Endothelial cell of umbilical vein (primary cell): ENCODE results near the gene HCFC2. TPM values are rescaled to one million over a fixed set of nuclear protein-coding genes. Genes with fewer than 3 reads are reported as not detected.
A peak's percentile ranks its signal among the peaks of the same experiment; 100 is the strongest.

Experiments used
- BruUV-seq: library from RNA; stranded (reverse); fragments of 400-500 nt; replicated peaks from 2 replicates; lab custom pipeline; 2021; lab: Mats Ljungman, UMichigan
- CTCF ChIA-PET: fragments of 300-600, 350-600 bp; sonication (Branson Sonifier 250); formaldehyde crosslinking; loops from one replicate; lab custom pipeline; 2021; ENCODE audit warnings: antibody characterized with exemption, inconsistent platforms; lab: Charles Lee
- POLR2A ChIA-PET: fragments of 300-600, 350-600 bp; sonication (Branson Sonifier 250); formaldehyde crosslinking; loops from one replicate; lab custom pipeline; 2021; ENCODE audit warnings: antibody characterized with exemption, inconsistent platforms; lab: Charles Lee
- DNase-seq: peaks from one replicate; pipeline ENCODE4 v3.0.0-alpha.2; 2011; ENCODE audit warnings: low read depth, low spot score
- FAIRE-seq: peaks from 2 replicates; lab custom pipeline; 2011; peaks lifted over from hg19 to GRCh38; lab: Jason Lieb, UNC
- H2AFZ ChIP-seq: 2 replicates; pipeline ENCODE4 v1.6.0; 2012; ENCODE audit warnings: low read depth, low read length, control low read depth, inconsistent platforms
- H3K27ac ChIP-seq: 2 replicates; pipeline ENCODE4 v1.5.1; 2011; ENCODE audit warnings: low read depth, mild to moderate bottlenecking, control low read depth, low read length, moderate library complexity; ENCODE audit not compliant: insufficient read depth
- H3K27me3 ChIP-seq, 2 experiments: 2 replicates each; pipeline versions ENCODE4 v1.6.0 to v1.6.1; 2011; ENCODE audit warnings: low read length in 2 of 2, mixed read lengths in 1 of 2; ENCODE audit not compliant: control insufficient read depth in 2 of 2, insufficient read depth in 2 of 2
- H3K36me3 ChIP-seq, 2 experiments: 2 replicates in 1 of 2; 3 replicates in 1 of 2; pipeline ENCODE4 v1.5.1; 2011; ENCODE audit warnings: low read length in 2 of 2, mild to moderate bottlenecking in 1 of 2, moderate library complexity in 1 of 2; ENCODE audit not compliant: control insufficient read depth in 2 of 2, insufficient read depth in 2 of 2; ENCODE audit errors: extremely low read depth in 1 of 2
- H3K4me1 ChIP-seq: 3 replicates; pipeline ENCODE4 v1.5.1; 2011; ENCODE audit warnings: mild to moderate bottlenecking, low read length; ENCODE audit not compliant: control insufficient read depth, insufficient read depth; ENCODE audit errors: extremely low read depth
- H3K4me2 ChIP-seq: 2 replicates; pipeline ENCODE4 v1.6.1; 2011; ENCODE audit warnings: low read length, control low read depth, mixed read lengths; ENCODE audit not compliant: insufficient read depth
- H3K4me3 ChIP-seq, 3 experiments: fragments of 200-600 bp in 1 of 3; sonication (generic), shearing (Covaris generic) in 1 of 3; replicated peaks in 1 of 3; 2 replicates each; pipeline ENCODE4 v1.5.1; 2011 to 2016; ENCODE audit warnings: control low read depth in 3 of 3, low read length in 3 of 3, mild to moderate bottlenecking in 2 of 3, inconsistent platforms in 1 of 3, low read depth in 1 of 3, moderate library complexity in 1 of 3; ENCODE audit not compliant: insufficient read depth in 1 of 3
- H3K79me2 ChIP-seq: 2 replicates; pipeline ENCODE4 v1.6.0; 2012; ENCODE audit warnings: low read length, inconsistent platforms; ENCODE audit not compliant: control insufficient read depth, insufficient read depth
- H3K9ac ChIP-seq: replicated peaks from 2 replicates; pipeline ENCODE3; 2011; ENCODE audit warnings: low read length, control low read depth; ENCODE audit not compliant: insufficient read depth; ENCODE audit errors: extremely low read depth
- H3K9me1 ChIP-seq: replicated peaks from 3 replicates; pipeline ENCODE4 v1.6.0; 2011; ENCODE audit warnings: mild to moderate bottlenecking, low read length; ENCODE audit not compliant: control insufficient read depth, insufficient read depth; ENCODE audit errors: extremely low read depth
- H3K9me3 ChIP-seq: replicated peaks from 2 replicates; pipeline ENCODE4 v1.5.1; 2012; ENCODE audit warnings: low read length, inconsistent platforms; ENCODE audit not compliant: control insufficient read depth, insufficient read depth
- H4K20me1 ChIP-seq: replicated peaks from 2 replicates; pipeline ENCODE3; 2011; ENCODE audit warnings: mild to moderate bottlenecking, low read length; ENCODE audit not compliant: control insufficient read depth, insufficient read depth; ENCODE audit errors: extremely low read depth
- GATA2 ChIP-seq: IDR thresholded peaks from 2 replicates; pipeline ENCODE4 v1.7.0; 2011; ENCODE audit warnings: low read depth, mild to moderate bottlenecking, moderate library complexity, mixed read lengths, low read length; ENCODE audit not compliant: insufficient read length, insufficient read depth
- MYC ChIP-seq: IDR thresholded peaks from one replicate; pipeline ENCODE4 v1.6.1; 2011; ENCODE audit warnings: mild to moderate bottlenecking, low read depth, low read length
- dilution Hi-C: fragments of 300-500 bp; cut with MboI; formaldehyde crosslinking; loops from one replicate; pipeline ENCODE4 v1.15.0; 2019; ENCODE audit warnings: low sequenced_read_pairs; ENCODE audit not compliant: extremely low pct_ligation_motif_present
- intact Hi-C: fragments of 100-400 bp; cut with micrococcal nuclease; formaldehyde crosslinking; loops from one replicate; pipeline ENCODE4 v1.10.0; 2022
- polyA plus RNA-seq, 4 experiments: library from polyadenylated mRNA; depleted of rRNA in 3 of 4; stranded (reverse) in 3 of 4; unstranded in 1 of 4; fragments of >200 nt; gene quantifications; 2 replicates each; pipeline versions ENCODE4 v1.2.1 to v1.2.3, GENCODE V29; 2011 to 2012; ENCODE audit warnings: missing spikeins in 1 of 4
- total RNA-seq: library from RNA; stranded (reverse); gene quantifications from 2 replicates; pipeline ENCODE4 v1.2.3, GENCODE V29; 2021
- TF ChIP-seq, protein P1 (sequence below), 2 donors: IDR thresholded peaks; 1 replicate in 1 of 2; 2 replicates in 1 of 2; pipeline ENCODE4 v1.5.1; 2011; ENCODE audit warnings: low read length in 2 of 2, mild to moderate bottlenecking in 2 of 2, moderate library complexity in 2 of 2, control low read depth in 1 of 2, inconsistent platforms in 1 of 2, low read depth in 1 of 2; ENCODE audit not compliant: insufficient read depth in 1 of 2; ENCODE audit errors: extremely low read depth in 1 of 2

Gene HCFC2
- total and polyA plus RNA-seq, 2 donors (not counting 3 experiments of a cell fraction or from before 2014, with no cell fraction given): 6.0 to 15.6 TPM

- Histone ChIP-seq H3K27me3 (no peaks in the 10 kb centered on the region), H3K36me3 (peaks cover 0 to 3% of the 10 kb centered on the region in 2 experiments), H3K4me3 (no peak overlapping the region), H4K20me1 (no peaks in the 10 kb centered on the region), H3K4me1 (no peaks in the 10 kb centered on the region), H3K27ac (no peak overlapping the region), H3K9ac (no peak overlapping the region), H2AFZ (no peak overlapping the region), H3K9me1 (no peaks in the 10 kb centered on the region), H3K79me2 (no peaks in the 10 kb centered on the region), H3K9me3 (no peaks in the 10 kb centered on the region), H3K4me2 (no peak overlapping the region)
- intact Hi-C loops (loop anchor here (1.0 to 2.0 kb wide), 6 partner anchors 52 to 338 kb away; a partner anchor contains a TSS), dilution Hi-C loops (no loop called here)
- no peak for TF ChIP-seq MYC
- TF ChIP-seq GATA2: peak; percentile 99
- TF ChIP-seq, protein P1, sequence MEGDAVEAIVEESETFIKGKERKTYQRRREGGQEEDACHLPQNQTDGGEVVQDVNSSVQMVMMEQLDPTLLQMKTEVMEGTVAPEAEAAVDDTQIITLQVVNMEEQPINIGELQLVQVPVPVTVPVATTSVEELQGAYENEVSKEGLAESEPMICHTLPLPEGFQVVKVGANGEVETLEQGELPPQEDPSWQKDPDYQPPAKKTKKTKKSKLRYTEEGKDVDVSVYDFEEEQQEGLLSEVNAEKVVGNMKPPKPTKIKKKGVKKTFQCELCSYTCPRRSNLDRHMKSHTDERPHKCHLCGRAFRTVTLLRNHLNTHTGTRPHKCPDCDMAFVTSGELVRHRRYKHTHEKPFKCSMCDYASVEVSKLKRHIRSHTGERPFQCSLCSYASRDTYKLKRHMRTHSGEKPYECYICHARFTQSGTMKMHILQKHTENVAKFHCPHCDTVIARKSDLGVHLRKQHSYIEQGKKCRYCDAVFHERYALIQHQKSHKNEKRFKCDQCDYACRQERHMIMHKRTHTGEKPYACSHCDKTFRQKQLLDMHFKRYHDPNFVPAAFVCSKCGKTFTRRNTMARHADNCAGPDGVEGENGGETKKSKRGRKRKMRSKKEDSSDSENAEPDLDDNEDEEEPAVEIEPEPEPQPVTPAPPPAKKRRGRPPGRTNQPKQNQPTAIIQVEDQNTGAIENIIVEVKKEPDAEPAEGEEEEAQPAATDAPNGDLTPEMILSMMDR (IDR thresholded peaks at IDR 0.05; ENCODE audit: extremely low read depth in 1 of 2, insufficient read depth in 1 of 2, low read depth in 1 of 2, low read length in 2 of 2): peak; percentile 83 to 92
- ChIA-PET POLR2A (no interaction called here), CTCF (interaction anchor here (0.7 to 4.2 kb wide), 36 partner anchors 10 to 339 kb away, joined by 3 to 106 read pairs (median 5); partner anchors contain the start of genes GLT8D2, HCFC2, NFYB and TDG)
- no TSS peak for BruUV-seq
- FAIRE-seq: peak; percentile 88
- peak; percentile 90 for DNase-seq
Measured at GRCh38 chr12:104108755-104109445, 44.6 kb downstream of the HCFC2 start.
